GM18520 (cell line): Measurements from ENCODE around the gene SH3PXD2A.

Experiments used
- ATAC-seq: cut with Tn5 transposase; IDR thresholded peaks from one replicate; pipeline ENCODE4 v1.9.1; 2021; ENCODE audit not compliant: unreplicated experiment

Gene SH3PXD2A

GRCh38 chr10:103592186-103593021 is 263.0 kb downstream of the SH3PXD2A start:
- no peak for ATAC-seq

DNA sequence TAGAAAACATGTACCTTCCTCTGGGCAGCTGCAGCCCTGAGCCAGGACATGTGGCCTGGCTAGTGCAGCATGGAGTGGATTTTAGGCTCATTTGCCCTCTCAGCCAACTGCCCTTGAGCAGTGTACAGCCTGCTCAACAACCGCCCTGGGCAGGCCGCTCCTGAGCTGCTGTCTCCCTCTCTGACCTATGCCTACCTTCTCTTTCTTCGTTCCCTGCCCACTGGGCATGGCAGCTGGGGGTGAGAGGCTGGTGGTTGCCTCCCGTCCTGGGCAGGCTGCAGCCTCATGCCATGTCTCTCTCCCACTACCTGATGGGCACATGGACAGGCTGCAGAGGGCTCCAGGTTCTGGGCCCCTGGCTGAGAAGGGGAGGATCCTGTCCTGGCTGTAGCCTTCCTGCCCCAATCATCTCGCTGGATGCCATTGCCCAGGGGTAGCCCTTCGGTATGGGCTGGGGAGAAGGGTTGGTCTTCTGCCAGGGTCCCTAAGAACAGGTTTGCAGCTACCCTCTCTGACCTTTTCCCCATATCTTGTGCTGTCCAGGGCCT is 264.6 kb downstream of the SH3PXD2A start:
- ATAC-seq: no peak

- no peak for ATAC-seq
Measured at GRCh38 chr10:103590060-103590459, 265.3 kb downstream of the SH3PXD2A start.

- ATAC-seq: no peak
Measured at GRCh38 chr10:103589074-103589630, 266.2 kb downstream of the SH3PXD2A start.

DNA sequence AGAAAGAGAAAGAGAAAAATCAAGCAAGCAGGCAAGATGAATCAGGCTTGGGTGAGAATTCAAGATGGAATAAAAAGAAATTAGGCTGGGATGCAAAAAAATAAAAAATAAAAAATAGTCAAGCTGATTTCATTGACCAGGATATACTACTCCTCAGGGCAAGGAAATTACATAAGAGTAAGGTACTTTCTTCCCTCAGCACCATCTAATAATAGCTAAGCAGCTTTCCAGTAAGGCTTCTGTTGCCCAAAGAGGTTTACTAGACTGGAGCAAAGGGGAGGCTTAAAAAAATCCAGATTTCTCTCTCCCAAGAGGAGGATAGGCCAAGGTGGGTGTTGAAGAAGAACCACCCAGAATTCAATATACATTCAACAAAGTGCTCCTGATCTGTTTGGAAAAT is 268.3 kb downstream of the SH3PXD2A start:
- ATAC-seq: no peak

- ATAC-seq: no peak
Measured at GRCh38 chr10:103585011-103585405, 270.4 kb downstream of the SH3PXD2A start.

GRCh38 chr10:103584216-103585010 is 271.0 kb downstream of the SH3PXD2A start:
- no peak for ATAC-seq

DNA sequence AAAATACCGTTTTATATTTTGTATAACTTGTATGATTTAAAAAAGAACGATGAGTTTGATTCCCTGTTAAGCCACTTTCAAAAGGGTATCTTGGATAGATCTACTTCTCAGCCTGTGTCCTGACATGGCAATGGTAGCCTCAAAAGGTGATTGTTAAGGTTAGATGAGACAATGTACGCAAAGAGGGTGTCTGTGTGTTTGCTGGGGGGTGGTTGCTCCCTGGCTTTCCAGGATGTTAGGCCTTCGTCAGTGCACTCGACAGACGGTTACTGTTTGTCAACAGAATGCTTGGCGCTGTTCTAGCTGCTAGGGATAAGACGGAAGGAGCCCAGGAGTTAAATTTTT is 271.5 kb downstream of the SH3PXD2A start:
- ATAC-seq: no peak

GRCh38 chr10:103582331-103583123 is 272.8 kb downstream of the SH3PXD2A start:
- ATAC-seq: no peak

DNA sequence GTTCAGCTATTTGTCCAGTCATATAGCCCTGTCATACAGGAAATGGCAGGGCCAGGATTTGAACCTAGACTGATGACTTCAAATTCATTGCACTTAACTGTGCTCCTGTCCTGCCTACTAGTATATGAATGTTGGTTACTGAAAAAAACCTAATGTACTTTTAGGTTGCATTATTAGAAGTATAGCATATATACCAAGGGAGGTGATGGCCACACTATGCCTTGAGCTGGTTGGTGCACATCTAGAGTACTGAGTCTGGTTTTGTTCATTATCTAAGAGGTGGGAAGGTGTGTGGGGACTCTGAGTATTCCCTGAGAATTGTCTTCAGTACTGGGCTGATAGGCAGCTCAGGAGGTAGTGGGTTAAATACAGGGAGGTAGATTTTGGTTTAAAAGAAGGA is 273.9 kb downstream of the SH3PXD2A start:
- ATAC-seq: no peak

DNA sequence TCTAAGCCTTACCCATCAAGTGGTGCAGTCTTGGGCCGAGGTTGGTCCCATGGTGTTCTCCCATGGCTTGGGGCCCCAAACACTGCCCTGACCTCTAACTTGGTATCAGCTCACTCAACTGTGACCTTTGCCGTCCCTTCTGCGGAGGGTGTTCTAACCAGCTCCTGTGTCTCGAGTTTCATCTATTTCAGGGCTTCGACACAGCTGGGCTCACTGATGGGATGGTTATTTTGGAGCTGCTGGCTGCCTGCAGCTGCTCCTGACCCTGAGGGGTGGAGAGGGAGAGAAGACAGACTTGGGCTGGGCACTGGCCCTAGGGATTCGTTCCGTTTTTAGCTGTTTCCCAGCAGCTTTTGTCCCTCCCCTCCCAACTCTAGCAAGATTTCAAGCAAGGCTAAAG is 274.9 kb downstream of the SH3PXD2A start:
- no peak for ATAC-seq

DNA sequence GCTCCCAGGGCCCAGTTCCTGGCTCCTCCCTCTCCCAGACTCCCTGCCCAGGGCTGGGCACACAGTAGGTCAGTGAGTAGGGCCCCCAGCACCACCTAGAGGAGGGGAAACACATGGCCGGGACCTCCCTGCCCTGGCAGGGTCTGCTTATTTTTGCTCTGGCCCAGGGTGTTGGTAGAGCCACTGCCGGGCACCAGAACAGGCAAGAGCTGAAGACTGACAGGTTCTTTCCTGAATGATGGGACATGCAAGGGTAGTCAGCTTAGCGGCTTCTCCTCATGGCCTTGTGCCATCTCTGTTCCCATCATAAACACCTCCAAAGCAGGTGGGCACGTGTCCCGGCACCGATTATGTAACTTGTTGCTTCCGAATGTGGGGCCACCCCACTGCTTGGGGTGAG is 275.4 kb downstream of the SH3PXD2A start:
- no peak for ATAC-seq

DNA sequence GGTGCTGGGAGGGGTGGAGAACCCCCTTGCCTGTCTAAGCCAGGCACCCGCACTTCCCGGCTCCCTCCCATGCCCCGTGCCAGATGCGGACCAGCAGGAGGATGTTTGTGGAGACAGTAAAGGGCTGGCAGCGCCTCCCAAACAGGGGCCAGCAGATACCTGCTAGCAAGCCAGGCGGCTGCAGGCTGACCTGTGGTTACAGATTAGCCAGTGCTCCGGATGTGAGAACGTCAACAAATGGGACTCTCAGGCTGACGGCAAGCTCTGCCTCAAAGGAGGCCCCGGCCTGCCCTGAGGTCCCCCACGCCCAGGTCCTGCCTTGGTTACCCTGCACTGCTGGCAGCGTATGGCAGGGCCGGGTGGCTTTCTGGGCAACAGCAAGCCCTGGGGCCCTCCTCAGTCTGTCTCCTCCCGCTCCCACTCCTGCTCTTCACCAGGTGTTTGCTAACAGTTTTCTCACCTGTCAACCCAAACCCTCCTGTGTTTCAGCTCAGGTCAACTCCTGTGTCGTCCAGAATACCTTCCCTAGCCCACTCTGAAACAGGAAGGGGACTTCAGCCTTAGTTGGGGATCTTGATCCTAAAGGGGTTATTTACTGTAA is 276.5 kb downstream of the SH3PXD2A start:
- no peak for ATAC-seq

DNA sequence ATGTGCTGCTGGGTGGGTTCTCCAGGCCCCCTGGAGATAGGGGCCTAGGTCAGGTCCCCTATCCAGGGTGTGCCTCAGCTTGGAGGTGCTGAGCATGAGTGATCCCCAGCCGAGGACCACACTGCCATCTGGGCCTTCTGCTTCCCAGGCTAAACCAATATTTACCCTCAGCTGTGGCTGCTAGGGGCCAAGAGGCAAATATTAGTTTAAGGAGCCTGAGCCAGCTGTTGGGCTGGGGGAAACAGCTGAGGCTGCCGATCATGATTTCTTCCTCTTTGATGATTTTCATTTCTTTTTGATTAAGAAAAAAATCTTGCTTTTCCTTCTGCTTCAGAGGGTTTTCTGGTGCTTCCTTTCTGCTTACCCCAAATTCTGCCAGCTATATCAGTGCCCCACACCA is 278.5 kb downstream of the SH3PXD2A start:
- ATAC-seq: no peak

DNA sequence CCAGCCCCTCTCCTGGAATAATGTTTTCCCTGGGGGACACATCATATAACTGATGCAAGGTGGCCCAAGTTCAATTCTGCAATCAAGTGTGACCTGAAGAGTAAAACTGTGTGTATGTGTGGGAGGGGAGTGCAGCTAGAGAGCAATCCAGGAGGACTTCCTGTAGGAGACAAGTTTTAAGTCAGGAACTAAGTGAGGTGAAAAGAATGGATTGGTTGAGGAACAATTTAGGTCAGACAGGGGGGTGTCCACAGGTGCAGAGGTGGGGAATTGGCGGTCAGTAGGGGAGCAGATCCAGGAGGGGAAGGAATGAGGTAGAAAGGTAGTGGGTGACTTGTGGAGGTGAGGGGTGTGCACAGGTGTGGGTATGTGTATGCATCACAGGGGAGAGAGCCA is 279.3 kb downstream of the SH3PXD2A start:
- no peak for ATAC-seq

GRCh38 chr10:103575416-103576075 is 279.8 kb downstream of the SH3PXD2A start:
- no peak for ATAC-seq

DNA sequence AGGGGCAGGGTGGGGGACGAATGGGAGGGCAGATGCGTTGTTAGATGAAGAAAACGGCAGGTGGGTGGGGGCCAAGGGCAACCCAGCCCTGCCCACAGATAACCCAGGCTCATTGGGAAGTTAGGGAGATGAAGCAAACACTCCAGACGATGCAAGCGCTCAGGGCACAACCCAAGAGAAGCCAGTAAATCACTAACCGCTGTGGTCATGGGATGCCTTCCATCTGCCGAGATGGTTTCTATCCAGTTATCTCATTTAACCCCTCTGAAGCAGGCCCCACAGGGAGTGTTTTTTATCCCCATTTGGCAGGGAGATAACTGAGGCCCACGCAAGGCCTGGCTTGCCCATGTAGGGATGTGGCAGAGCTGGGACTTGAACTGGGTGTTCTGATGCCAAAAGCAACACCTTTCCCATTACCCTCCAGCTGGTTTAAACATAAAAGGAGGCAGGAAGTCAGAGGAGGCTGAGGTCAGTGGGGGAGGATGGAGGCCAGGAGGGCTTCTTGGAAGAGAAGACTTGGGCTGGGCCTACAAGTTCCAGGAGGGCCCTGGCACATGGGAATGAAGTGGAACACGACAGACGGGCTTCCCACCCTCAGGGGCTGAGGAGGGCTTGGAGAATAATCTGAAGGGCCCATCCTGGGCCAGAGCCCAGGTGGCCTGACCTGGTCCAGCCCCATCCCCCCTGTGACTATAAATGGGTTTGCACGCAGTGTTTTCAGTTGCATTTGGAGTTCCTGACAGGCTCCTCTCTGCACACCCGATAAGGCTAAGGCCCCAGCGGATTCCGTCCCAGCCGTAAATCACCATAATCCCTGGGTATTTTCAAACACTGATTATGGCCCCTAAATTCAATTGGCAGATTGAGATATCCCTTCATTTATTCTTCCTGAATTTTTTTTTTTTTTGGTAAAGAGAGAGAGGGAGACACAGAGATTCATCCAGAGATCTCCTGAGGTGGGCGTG is 281.0 kb downstream of the SH3PXD2A start:
- ATAC-seq: no peak

- no peak for ATAC-seq
Measured at GRCh38 chr10:103573205-103573487, 282.2 kb downstream of the SH3PXD2A start.
